Measurements from ENCODE around the gene TEX12. TPM values are rescaled to one million over a fixed set of nuclear protein-coding genes. Genes with fewer than 3 reads are reported as not detected.
A peak's percentile ranks its signal among the peaks of the same experiment; 100 is the strongest.
"Not testable (repeated sequence)": the region's sequence is repeated elsewhere in the genome, so short reads cannot be mapped to it uniquely, and the experiment has no call there.

Gene TEX12
- total and polyA plus RNA-seq, 8 donors: 0.24 to 0.40 (median 0.38) TPM; not detected in 4

DNA sequence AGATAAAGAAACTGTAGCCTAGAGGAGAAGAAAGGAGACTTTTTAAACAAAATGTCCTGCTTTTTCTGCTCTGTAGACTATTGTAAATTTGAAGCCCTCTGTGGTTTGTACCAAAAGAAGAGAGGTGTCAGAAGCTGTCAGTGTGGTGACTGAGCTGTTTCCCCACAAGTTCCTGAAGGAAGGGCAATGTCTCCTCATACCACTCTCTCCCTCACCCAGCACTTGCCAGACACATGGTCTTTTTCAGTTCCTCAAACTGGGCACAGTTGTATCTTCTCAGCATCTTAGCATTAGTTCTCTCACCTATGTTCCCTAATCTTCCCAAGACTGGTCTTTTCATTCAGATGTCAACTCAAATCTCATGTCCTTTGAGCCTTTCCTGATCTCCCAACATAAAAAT, 12.4 kb downstream of the TEX12 start:
- Histone ChIP-seq H3K27me3 (no peaks in the 10 kb centered on the region), H3K4me3 (no peak overlapping the region), H3K4me1 (peaks cover 0 to 7% of the 10 kb centered on the region in 2 donors), H3K36me3 (no peaks in the 10 kb centered on the region), H3K27ac (no peak overlapping the region), H3K9me3 (no peaks in the 10 kb centered on the region)
- no peak for DNase-seq
- intact Hi-C loops (cut with DNase I): no loop called here
- peak; percentile 34 for ATAC-seq
- TF ChIP-seq, protein P1, sequence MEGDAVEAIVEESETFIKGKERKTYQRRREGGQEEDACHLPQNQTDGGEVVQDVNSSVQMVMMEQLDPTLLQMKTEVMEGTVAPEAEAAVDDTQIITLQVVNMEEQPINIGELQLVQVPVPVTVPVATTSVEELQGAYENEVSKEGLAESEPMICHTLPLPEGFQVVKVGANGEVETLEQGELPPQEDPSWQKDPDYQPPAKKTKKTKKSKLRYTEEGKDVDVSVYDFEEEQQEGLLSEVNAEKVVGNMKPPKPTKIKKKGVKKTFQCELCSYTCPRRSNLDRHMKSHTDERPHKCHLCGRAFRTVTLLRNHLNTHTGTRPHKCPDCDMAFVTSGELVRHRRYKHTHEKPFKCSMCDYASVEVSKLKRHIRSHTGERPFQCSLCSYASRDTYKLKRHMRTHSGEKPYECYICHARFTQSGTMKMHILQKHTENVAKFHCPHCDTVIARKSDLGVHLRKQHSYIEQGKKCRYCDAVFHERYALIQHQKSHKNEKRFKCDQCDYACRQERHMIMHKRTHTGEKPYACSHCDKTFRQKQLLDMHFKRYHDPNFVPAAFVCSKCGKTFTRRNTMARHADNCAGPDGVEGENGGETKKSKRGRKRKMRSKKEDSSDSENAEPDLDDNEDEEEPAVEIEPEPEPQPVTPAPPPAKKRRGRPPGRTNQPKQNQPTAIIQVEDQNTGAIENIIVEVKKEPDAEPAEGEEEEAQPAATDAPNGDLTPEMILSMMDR (IDR thresholded peaks at IDR 0.05): no peak

DNA sequence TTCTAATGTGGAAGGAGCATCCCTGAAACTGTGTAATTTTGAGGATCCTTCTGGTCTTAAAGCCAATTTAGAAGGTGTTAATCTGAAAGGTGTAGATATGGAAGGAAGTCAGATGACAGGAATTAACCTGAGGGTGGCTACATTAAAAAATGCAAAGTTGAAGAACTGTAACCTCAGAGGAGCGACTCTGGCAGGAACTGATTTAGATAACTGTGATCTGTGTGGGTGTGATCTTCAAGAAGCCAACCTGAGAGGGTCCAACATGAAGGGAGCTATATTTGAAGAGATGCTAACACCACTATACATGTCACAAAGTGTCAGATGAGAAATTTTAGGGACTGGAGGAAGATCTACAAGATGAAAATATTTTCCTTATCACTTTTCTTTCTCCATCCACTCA, 15.7 kb downstream of the TEX12 start:
- no peak for ATAC-seq
- Histone ChIP-seq H3K4me3 (no peak overlapping the region), H3K4me1 (peaks cover 0 to 3% of the 10 kb centered on the region in 2 donors), H3K36me3 (no peaks in the 10 kb centered on the region), H3K27me3 (no peaks in the 10 kb centered on the region), H3K27ac (no peak overlapping the region), H3K9me3 (no peaks in the 10 kb centered on the region)
- TF ChIP-seq, protein P1 (IDR thresholded peaks at IDR 0.05): no peak
- intact Hi-C loops (cut with DNase I): no loop called here
- no peak for DNase-seq

DNA sequence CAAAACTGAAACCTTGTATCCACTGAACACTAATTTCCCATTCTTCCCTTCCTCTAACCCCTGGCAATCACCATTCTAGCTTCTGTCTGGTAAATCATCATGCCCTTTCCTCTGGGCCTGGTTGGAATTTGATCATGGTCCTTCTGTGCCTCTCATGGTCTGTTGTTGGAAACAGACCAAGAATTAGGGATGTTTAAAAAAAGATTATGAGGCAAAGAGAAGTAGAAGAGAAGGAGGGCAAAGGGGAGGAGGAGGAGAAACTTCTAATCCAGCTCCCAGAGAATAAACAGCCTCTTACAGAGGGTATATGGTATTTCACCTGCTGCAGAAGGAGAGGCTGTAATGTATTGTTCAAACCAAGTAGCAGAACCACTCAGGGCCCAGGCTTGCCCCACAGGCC, 18.7 kb downstream of the TEX12 start:
- Histone ChIP-seq H3K27ac (no peak overlapping the region), H3K36me3 (no peaks in the 10 kb centered on the region), H3K4me1 (no peaks in the 10 kb centered on the region), H3K27me3 (no peaks in the 10 kb centered on the region), H3K9me3 (no peaks in the 10 kb centered on the region), H3K4me3 (no peak overlapping the region)
- ATAC-seq (no peak), DNase-seq (no peak)
- TF ChIP-seq, protein P1 (IDR thresholded peaks at IDR 0.05): no peak
- intact Hi-C loops (cut with DNase I): no loop called here

DNA sequence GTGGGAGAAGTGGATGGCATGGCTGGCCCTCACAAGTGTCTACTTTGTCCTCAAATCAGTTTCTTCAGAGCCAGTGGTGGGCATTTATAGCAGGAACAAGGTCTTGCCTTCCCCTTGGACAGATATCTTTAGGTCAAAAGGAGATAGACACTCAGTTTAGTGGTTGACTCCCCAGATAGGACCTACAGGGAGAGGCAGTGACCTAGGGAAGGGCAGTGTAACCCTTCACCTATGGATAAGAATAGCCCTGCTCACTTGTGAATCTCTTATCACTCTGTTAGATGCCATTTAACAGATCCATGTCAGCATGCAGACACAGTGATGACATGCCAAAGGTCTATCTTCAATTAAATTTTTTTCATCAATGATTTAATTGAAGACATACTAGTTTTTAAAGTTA, 19.1 kb downstream of the TEX12 start:
- intact Hi-C loops (cut with DNase I): no loop called here
- Histone ChIP-seq H3K4me3 (no peak overlapping the region), H3K27ac (no peak overlapping the region), H3K36me3 (no peaks in the 10 kb centered on the region), H3K27me3 (no peaks in the 10 kb centered on the region), H3K4me1 (no peaks in the 10 kb centered on the region), H3K9me3 (no peaks in the 10 kb centered on the region)
- TF ChIP-seq, protein P1 (IDR thresholded peaks at IDR 0.05): no peak
- ATAC-seq (no peak), DNase-seq (no peak)

DNA sequence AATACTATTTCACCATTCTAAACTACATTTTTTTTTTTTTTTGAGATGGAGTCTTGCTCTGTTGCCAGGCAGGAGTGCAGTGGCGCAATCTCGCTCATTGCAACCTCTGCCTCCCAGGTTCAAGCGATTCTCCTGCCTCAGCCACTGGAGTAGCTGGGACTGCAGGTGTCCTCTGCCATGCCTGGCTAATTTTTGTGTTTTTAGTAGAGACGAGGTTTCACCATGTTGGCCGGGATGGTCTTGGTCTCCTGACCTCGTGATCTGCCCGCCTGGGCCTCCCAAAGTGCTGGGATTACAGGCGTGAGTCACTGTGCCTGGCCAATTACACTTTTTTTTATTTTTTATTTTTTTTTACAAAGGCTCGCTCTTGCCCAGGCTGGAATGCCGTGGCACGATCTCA, 27.9 kb downstream of the TEX12 start:
- H3K27me3 ChIP-seq; intact Hi-C loops (cut with DNase I); ATAC-seq: not testable (repeated sequence)

DNA sequence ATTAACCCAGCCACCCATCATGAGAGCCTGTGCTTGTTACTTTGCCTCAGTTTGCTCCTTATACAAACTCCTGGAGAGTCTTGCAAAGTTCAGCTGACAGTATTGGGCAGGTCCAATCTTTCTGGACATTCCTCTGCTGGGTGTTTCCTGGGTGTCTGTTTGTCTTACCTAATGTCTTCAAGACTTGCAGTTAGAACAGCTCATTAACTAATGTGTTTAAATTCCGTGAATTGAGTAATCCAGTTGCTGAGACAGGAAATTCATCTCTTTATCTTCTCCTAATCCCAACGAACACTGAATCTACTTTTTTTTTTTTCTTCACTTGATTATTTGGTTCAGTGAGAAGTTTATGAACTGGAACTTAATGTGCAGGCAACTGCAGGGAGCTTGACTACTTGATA, 28.8 kb downstream of the TEX12 start:
- H3K27me3 ChIP-seq: no peaks in the 10 kb centered on the region

More for the DNA sequence above, 27.9 kb downstream of the TEX12 start:
- not testable (repeated sequence) for H3K9me3 ChIP-seq, H3K4me3 ChIP-seq, H3K4me1 ChIP-seq, DNase-seq, H3K36me3 ChIP-seq, H3K27ac ChIP-seq

More for the DNA sequence above, 28.8 kb downstream of the TEX12 start:
- H3K9me3 ChIP-seq: no peaks in the 10 kb centered on the region
- no peak overlapping the region for H3K27ac ChIP-seq
- TF ChIP-seq, protein P1 (IDR thresholded peaks at IDR 0.05): no peak
- intact Hi-C loops (cut with DNase I): no loop called here
- H3K4me3 ChIP-seq: no peak overlapping the region
- peak; percentile 50 for ATAC-seq
- DNase-seq: no peak
- H3K36me3 ChIP-seq: no peaks in the 10 kb centered on the region
- no peaks in the 10 kb centered on the region for H3K4me1 ChIP-seq
